ENCODE measurements around the gene AASDHPPT. TPM values are rescaled to one million over a fixed set of nuclear protein-coding genes. Genes with fewer than 3 reads are reported as not detected.
"Not testable (repeated sequence)": the region's sequence is repeated elsewhere in the genome, so short reads cannot be mapped to it uniquely, and the experiment has no call there.

AASDHPPT gene
- total RNA-seq, 3 donors from 2014 or later, result 28.6 to 59.7 (median 36.4) TPM

DNA sequence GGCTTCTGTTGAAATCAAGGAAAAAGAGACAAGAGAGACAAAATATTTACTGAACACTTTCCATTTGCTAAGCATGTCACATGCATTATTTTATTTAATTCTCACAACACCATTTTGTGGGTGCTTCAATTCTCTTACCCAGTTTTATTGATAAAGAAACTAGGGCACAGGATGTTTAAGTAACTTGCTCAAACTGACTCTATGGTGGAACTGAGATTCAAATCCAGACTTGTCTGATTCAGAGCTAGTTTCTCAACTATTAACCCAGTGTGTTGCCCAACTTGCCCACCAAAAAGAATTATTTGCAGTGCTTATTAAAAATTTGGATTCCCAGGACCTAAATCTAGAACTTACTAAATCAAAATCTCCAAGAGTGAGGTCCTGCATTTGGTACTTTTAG is 33.9 kb upstream of the AASDHPPT start:
- Histone ChIP-seq H3K27ac (no peak overlapping the region), H3K36me3 (no peaks in the 10 kb centered on the region), H3K9me3 (no peaks in the 10 kb centered on the region), H3K4me1 (no peaks in the 10 kb centered on the region), H3K4me3 (no peak overlapping the region), H3K27me3 (no peaks in the 10 kb centered on the region)
- intact Hi-C loops (cut with DNase I; ENCODE audit: low total_unique reads), result no loop called here
- TF ChIP-seq POLR2A (IDR thresholded peaks at IDR 0.05) (no peak), POLR2AphosphoS5 (IDR thresholded peaks at IDR 0.05) (no peak)
- TF ChIP-seq, protein P1, sequence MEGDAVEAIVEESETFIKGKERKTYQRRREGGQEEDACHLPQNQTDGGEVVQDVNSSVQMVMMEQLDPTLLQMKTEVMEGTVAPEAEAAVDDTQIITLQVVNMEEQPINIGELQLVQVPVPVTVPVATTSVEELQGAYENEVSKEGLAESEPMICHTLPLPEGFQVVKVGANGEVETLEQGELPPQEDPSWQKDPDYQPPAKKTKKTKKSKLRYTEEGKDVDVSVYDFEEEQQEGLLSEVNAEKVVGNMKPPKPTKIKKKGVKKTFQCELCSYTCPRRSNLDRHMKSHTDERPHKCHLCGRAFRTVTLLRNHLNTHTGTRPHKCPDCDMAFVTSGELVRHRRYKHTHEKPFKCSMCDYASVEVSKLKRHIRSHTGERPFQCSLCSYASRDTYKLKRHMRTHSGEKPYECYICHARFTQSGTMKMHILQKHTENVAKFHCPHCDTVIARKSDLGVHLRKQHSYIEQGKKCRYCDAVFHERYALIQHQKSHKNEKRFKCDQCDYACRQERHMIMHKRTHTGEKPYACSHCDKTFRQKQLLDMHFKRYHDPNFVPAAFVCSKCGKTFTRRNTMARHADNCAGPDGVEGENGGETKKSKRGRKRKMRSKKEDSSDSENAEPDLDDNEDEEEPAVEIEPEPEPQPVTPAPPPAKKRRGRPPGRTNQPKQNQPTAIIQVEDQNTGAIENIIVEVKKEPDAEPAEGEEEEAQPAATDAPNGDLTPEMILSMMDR (IDR thresholded peaks at IDR 0.05), result no peak
- DNase-seq (ENCODE audit: low spot score in 2 of 2), result no peak

DNA sequence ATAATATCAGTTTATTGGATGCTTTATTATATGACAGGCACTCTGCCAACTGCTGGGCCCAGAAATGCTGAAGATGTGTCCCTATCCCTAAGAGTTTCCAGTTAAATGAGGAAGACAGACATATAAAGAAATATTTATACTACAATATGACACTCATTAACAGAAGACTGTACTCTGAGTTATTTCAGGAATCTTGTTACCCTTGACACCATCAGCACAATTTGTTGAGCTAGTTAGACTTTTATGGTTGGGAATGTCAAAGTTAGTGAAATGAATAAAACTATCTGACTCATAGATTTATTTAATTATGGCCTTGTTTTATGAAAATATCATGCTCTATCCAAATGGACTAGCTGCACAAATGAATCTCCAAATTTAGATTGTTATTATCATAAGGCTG is 29.8 kb upstream of the AASDHPPT start:
- Histone ChIP-seq H3K27me3 (no peaks in the 10 kb centered on the region), H3K4me1 (no peaks in the 10 kb centered on the region), H3K27ac (no peak overlapping the region), H3K36me3 (no peaks in the 10 kb centered on the region), H3K4me3 (no peak overlapping the region), H3K9me3 (no peaks in the 10 kb centered on the region)
- TF ChIP-seq POLR2A (IDR thresholded peaks at IDR 0.05) (no peak), POLR2AphosphoS5 (IDR thresholded peaks at IDR 0.05) (no peak)
- TF ChIP-seq, protein P1 (IDR thresholded peaks at IDR 0.05), result no peak
- intact Hi-C loops (cut with DNase I; ENCODE audit: low total_unique reads), result no loop called here
- DNase-seq (ENCODE audit: low spot score in 2 of 2), result no peak

DNA sequence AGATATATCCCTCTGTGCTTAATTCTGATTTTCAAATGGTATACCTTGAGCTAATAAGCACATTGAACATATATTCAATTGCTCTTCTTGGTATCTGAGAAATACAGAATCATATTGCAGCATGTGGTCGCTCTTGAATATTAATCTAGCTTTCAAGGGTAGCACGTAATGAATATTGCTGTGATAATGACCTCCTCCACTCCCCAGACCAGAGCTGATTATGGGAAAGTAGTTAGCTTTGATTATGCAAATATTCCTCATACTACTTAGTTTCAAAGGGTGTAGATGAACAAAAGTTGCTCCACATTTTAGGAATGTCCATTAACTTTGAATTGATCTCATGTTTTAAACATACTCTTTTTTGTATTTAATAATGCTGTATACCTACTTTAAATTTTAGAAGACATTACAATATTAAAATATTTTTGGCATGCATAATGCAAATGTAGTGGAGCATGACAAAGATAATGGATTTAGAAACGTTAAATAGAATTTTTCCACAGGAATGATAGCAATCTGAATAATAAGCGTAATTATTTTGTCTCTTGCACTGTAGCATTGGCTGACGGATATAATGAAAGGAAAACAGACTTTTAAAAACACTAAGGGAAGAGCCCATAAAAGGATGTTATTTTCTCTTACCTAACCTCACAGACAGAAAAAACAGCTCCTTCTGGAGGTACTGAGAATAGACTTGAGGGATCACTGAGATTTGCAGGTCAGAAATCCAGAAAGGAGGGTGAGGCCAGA is 27.6 kb upstream of the AASDHPPT start:
- Histone ChIP-seq H3K27ac (no peak overlapping the region), H3K9me3 (no peaks in the 10 kb centered on the region), H3K27me3 (no peaks in the 10 kb centered on the region), H3K4me3 (no peak overlapping the region), H3K4me1 (no peaks in the 10 kb centered on the region), H3K36me3 (no peaks in the 10 kb centered on the region)
- TF ChIP-seq POLR2A (IDR thresholded peaks at IDR 0.05), result no peak
- no peak for TF ChIP-seq POLR2AphosphoS5 (IDR thresholded peaks at IDR 0.05)
- TF ChIP-seq, protein P1 (IDR thresholded peaks at IDR 0.05), result no peak
- DNase-seq (ENCODE audit: low spot score in 2 of 2), result no peak
- intact Hi-C loops (cut with DNase I; ENCODE audit: low total_unique reads), result no loop called here

DNA sequence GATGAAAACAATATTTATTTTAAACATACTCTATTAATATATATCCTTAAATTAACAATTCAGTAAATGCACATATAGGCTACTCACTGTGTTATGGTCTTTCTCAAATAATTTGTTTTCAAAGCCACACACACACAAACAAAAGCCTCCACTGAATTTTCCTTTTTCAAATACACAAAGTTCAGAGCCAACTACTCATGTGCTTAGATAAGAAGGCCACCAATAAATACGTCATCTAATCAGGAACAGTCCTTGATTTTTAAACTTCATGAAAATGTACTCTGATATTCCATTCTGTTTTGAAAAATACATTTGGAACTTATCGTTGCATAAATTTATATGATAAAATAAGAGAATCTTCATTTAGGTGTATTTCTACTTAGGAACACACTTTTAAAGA is 26.4 kb upstream of the AASDHPPT start:
- no peaks in the 10 kb centered on the region for H3K4me1 ChIP-seq
- H3K36me3 ChIP-seq, result no peaks in the 10 kb centered on the region
- no peaks in the 10 kb centered on the region for H3K27me3 ChIP-seq
- TF ChIP-seq, protein P1 (IDR thresholded peaks at IDR 0.05), result no peak
- TF ChIP-seq POLR2AphosphoS5 (IDR thresholded peaks at IDR 0.05) (no peak), POLR2A (IDR thresholded peaks at IDR 0.05) (no peak)
- no peaks in the 10 kb centered on the region for H3K9me3 ChIP-seq
- DNase-seq (ENCODE audit: low spot score in 2 of 2), result no peak
- H3K27ac ChIP-seq, result no peak overlapping the region
- no peak overlapping the region for H3K4me3 ChIP-seq
- intact Hi-C loops (cut with DNase I; ENCODE audit: low total_unique reads), result no loop called here

DNA sequence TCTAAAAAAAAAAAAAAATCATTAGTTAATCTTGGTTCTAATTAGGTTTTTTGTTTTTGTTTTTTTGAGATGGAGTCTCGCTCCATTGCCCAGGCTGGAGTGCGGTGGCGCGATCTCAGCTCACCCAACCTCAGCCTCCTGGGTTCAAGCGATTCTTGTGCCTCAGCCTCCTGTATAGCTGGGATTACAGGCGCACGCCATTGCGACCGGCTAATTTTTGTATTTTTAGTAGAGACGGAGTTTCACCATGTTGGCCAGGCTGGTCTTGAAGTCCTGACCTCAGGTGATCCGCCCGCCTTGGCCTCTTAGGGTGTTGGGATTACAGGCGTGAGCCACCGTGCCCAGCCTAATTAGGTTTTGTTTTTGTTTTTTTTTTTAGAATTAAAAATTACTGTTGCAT is 19.1 kb upstream of the AASDHPPT start:
- intact Hi-C loops (cut with DNase I; ENCODE audit: low total_unique reads); H3K27me3 ChIP-seq; H3K4me3 ChIP-seq; H3K36me3 ChIP-seq; DNase-seq (ENCODE audit: low spot score in 2 of 2); H3K27ac ChIP-seq; H3K4me1 ChIP-seq; H3K9me3 ChIP-seq: not testable (repeated sequence)

Measured in breast epithelium (tissue), 4 donors.